ENCODE measurements around the gene PGAP3. TPM values are rescaled to one million over a fixed set of nuclear protein-coding genes. Genes with fewer than 3 reads are reported as not detected.

The PGAP3 gene
- total RNA-seq, 2 donors from 2014 or later, result 44.6 to 50.0 TPM

DNA sequence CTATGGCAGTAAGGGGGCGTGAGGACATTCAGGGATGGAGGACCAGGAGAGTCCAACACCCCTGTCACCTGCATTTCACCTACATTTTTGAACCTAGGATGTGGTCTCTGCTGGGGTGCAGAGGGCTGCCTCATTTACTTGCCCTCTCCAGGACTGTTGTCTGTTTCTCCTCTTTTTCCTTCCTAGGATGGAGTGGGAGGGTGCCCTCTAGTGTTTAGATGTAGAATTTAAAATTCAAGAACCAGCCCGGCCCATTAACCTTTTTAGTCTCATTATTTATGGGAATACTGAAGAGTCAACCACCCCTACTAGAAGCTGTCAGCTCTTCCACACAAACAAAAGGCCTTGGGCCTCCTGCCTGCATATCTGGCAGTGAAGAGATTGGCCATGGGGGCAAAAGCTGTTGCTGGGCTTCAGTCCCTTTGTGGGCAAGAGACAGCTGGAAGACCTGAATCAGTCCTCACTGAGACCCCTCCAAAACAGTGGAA lies 53.4 kb downstream of the PGAP3 start:
- 50% methylated on average over 2 of the region's 2 CpGs for WGBS
- no peak for TF ChIP-seq POLR2AphosphoS5 (IDR thresholded peaks at IDR 0.05)
- TF ChIP-seq CTCF (IDR thresholded peaks at IDR 0.05), result peak; percentile 39 to 77 (median 68)
- Histone ChIP-seq H3K36me3 (no peaks in the 10 kb centered on the region), H3K4me3 (no peak overlapping the region), H3K4me1 (replicated peaks) (peaks cover 33% of the 10 kb centered on the region), H3K27ac (peak overlapping the region; percentile 68 to 72), H3K27me3 (replicated peaks; ENCODE audit: insufficient read depth) (no peaks in the 10 kb centered on the region), H3K9me3 (no peaks in the 10 kb centered on the region)
- DNase-seq (ENCODE audit: low spot score), result no peak
- intact Hi-C loops (cut with DNase I), result no loop called here

- no peak for DNase-seq (ENCODE audit: low spot score)
- Histone ChIP-seq H3K4me3 (no peak overlapping the region), H3K27ac (peak overlapping the region; percentile 68 to 72), H3K36me3 (no peaks in the 10 kb centered on the region), H3K27me3 (replicated peaks; ENCODE audit: insufficient read depth) (no peaks in the 10 kb centered on the region), H3K9me3 (no peaks in the 10 kb centered on the region), H3K4me1 (replicated peaks) (peaks cover 33% of the 10 kb centered on the region)
- TF ChIP-seq CTCF (IDR thresholded peaks at IDR 0.05) (no peak), POLR2AphosphoS5 (IDR thresholded peaks at IDR 0.05) (no peak), POLR2A (IDR thresholded peaks at IDR 0.05) (no peak)
- intact Hi-C loops (cut with DNase I), result no loop called here
- 70% methylated on average over 8 of the region's 8 CpGs for WGBS
These were observed 54.2 kb downstream of the PGAP3 start for GRCh38 chr17:39633570-39634183.

DNA sequence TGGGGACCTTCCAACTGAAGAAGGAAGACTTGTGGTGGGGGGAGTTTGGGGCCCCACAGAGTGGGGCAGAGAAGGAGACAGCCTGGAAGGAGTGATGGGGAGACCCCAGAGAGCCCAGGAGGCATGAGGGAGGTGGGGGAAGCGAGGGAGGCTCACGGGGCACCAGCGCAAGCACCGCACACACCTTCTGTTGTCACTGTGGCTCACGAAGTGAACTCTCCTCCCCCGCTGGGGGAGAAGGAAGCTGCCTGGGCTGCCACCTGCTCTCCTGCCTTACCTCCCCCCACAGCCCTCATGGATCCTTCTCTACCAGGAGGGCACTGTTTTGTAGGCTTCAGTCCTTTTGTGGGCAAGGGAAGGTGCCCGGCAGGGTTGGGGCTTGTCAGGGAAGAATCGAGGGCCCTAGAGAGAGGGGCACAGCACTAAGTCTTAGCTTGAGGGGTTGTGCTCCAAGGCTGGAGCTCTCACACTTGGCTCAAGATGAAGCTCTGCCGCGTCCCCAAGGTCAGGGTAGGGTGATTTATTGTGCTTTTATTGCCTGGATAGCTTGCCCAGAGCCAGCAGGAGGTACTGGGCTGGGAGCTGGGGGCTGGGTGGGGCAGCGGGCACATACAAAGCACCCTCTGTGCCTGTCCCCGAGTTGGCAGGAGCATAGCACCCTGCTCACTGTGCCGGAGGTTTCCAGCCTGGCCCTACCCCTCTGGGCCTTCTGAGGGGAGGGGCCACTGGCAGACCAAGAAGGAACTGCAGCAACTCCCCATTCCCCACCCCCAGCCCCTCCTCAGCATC lies 55.5 kb downstream of the PGAP3 start:
- peak overlapping the region; percentile 68 to 72 for H3K27ac ChIP-seq
- peak; percentile 64 for TF ChIP-seq POLR2AphosphoS5 (IDR thresholded peaks at IDR 0.05)
- peak; percentile 38 for TF ChIP-seq POLR2A (IDR thresholded peaks at IDR 0.05)
- TF ChIP-seq CTCF (IDR thresholded peaks at IDR 0.05), result peak in 1 of 4 experiments; percentile 20
- intact Hi-C loops (cut with DNase I), result no loop called here

GRCh38 chr17:39631403-39631802 lies 56.5 kb downstream of the PGAP3 start:
- Histone ChIP-seq H3K36me3 (no peaks in the 10 kb centered on the region), H3K9me3 (no peaks in the 10 kb centered on the region), H3K27me3 (replicated peaks; ENCODE audit: insufficient read depth) (no peaks in the 10 kb centered on the region), H3K4me3 (no peak overlapping the region), H3K4me1 (replicated peaks) (peaks cover 22% of the 10 kb centered on the region), H3K27ac (peak overlapping the region; percentile 68 to 72)
- no peak for TF ChIP-seq CTCF (IDR thresholded peaks at IDR 0.05)
- peak; percentile 45 for TF ChIP-seq POLR2A (IDR thresholded peaks at IDR 0.05)
- TF ChIP-seq POLR2AphosphoS5 (IDR thresholded peaks at IDR 0.05), result peak; percentile 89
- 16% methylated on average over 6 of the region's 6 CpGs for WGBS
- peak; percentile 83 for DNase-seq (ENCODE audit: low spot score)
- intact Hi-C loops (cut with DNase I), result no loop called here

More for the DNA sequence above, 55.5 kb downstream of the PGAP3 start:
- Histone ChIP-seq H3K9me3 (no peaks in the 10 kb centered on the region), H3K36me3 (no peaks in the 10 kb centered on the region), H3K4me1 (replicated peaks) (peaks cover 22% of the 10 kb centered on the region), H3K4me3 (no peak overlapping the region), H3K27me3 (replicated peaks; ENCODE audit: insufficient read depth) (no peaks in the 10 kb centered on the region)
- WGBS, result 23% methylated on average over 13 of the region's 13 CpGs
- peak; percentile 88 for DNase-seq (ENCODE audit: low spot score)
